ENCODE measurements around the gene ATP6V1D.
"Not testable (repeated sequence)": the region's sequence is repeated elsewhere in the genome, so short reads cannot be mapped to it uniquely, and the experiment has no call there.

ATP6V1D gene

DNA sequence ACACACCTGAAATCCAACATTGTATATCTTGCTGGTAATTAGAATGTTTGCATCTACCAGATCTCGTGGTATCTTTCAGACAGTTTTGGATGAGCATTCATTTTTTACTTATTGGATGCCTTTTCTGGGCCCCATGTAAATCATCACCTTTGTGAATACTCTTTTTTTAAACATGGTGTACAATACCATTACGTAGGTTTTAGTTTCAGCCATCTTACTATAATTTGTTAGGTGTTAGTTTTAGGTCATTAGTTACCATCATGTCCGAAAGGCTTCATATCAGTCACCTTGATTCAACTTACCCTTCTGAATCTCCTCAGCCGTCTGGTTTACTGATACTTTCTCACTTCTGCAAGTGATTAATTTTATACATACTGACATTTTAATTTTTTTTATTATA lies 5.9 kb upstream of the ATP6V1D start:
- no peak for DNase-seq

DNA sequence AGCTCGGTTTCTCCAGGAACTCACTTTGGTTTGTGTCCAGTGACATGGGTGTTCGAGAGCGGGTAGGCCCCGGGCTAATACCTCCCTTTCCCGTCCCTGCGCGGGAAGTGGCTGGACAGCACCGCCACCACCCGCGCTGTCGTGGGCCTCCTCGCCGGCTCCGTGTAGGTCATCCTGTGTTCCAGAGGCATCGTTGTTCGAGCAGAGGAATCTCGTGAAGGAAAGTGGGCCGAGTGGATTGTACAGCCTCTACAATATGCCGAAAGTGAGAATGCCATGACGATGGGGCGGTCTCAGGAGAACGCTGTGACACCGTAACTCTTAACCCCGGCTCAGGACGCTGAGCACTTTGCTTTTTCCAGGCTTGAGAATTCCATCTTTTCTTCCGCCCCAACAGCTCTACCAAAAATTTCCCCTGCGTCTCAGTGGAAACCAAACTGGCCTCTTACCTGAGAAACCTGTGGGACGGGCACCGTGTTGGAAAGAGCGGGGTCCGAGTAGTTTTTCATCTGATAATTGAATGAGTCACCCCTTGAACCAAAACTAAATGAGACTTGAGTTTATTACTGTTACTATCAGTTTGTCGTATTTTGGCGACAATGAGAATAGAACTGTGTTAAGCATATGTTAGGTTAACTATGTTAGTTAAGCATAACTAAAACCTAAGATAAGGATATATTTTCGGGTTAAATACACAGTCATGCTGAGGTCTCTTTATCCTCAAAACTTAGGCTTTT lies 1.0 kb upstream of the ATP6V1D start:
- DNase-seq: no peak

DNA sequence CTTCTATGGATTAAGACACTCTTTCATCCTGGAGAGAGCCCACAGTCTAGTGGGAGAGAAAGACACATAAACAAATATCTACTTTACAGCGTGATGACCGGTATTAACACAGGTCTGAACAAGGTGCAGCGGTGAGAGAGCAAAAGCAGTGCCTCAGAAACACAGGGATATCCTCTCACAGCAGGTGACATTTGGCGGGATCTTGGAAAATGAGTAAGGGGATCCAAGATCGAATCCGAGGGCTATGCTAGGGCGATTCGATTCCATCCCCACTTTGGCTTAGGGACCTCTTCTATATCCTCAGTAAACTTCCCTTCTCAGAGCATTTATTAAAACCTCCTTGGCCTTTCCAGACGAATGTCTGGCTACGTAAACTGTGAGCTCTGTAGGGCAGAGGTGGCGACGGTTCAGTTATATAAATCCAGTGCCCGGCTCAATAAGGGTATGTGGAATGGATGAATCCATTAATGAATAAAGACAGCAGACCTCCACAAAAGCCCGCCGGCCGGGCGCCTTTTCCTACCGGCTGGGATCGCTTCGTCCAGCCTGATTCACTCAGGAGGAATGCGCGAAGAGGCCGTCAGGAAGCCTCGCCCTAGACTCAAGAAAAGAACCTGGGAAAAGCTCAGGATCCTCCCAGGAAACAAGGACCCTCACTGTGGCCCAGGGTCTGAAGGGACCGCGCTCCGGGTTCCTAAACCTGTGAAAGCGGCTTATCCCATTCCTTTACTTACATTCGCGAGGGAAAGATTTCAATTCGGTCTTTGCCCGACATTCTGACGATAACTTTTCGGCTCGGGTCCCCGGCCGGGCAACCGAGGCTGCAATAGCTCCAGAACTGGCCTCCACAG lies 455 bp downstream of the ATP6V1D start:
- DNase-seq: no peak

DNA sequence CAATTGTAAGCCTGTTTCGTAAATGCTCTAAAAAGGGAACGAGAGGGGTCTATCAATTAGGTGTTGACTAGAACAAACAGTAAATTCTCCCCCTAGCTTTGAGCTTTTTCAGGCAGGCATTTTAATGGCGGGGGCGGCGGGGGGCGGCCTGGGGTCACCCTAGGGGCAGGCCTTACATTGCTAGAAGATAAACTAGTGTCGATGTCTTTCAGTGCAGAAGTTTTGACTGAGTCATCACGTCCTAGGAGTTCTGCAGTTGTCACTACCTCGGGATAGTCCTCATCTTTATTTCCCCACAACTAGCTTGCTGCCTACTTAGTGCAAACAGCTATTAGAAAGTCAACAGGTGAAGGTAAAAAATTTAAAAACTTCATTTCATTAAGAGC lies 1.6 kb downstream of the ATP6V1D start:
- no peak for DNase-seq

DNA sequence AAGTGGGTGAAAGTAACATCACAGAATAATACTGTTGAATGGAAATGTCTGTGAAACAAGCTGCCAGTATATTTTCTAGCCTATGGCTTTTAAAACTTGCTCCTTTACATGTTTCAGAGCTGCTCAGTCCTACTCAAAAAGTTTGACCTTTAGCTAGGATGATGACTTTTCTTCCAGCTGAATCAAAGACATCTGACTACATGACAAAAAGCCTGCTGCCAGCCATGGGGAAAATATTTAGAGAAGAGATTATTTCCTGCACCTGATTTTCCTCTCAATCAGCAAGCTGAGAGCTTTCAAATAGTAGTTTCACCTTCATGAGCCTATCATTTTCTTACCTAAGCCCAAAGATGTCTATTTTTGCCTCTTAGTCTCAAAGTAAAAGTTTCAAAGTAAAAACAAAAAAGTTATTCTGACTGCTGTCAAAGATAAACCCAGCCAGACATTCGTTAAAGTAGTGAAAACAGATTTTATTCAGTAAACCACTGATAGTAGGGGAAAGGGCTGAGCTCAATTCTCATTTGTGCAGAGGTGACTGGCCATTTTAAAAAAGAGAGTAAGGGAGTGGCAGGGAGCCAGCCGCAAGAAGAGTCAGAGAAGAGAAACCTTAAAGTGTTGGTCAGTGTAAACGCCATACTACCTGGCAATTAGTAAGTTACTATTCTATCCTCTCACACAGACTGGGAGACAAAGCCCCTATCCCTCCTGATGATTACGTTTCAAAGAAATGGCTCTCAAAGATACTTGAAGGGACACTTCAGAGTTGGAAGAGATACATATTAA lies 2.2 kb downstream of the ATP6V1D start:
- DNase-seq: no peak

DNA sequence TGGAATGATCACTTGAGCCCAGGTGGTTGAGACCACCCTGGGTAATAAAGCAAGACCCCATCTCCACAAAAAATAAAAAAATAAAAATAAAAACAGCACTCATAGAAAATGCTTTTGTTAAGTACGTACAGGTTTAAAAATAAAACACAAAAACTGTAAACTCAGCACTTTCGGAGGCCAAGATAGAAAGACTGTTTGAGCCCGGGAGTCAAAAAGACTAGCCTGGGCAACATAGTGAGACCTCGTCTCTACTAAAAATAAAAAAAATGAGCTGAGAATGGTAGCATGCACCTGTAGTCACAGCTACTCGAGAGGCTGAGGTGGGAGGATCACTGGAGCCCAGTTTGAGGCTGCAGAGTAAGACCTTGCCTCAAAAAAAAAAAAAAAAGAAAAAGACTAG lies 7.5 kb downstream of the ATP6V1D start:
- no peak for DNase-seq

DNA sequence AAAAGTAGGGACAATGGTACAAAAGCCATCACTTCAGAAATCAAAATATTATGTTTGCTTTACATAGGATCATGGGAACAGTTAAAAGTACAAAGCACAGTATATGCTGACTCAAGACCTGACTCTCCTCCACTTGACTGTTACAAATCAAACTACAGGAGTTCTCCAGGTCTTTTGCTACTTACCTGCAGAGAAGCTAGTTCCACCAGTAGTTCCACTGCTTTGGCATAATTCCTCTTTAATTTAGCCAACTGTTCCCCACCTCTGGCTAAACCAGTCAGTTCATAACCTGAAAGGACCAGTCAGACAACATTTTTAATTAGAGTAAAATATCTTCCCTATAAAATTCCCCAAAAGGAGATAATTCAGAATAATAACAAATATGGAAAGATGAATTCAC lies 14.0 kb downstream of the ATP6V1D start:
- no peak for DNase-seq

DNA sequence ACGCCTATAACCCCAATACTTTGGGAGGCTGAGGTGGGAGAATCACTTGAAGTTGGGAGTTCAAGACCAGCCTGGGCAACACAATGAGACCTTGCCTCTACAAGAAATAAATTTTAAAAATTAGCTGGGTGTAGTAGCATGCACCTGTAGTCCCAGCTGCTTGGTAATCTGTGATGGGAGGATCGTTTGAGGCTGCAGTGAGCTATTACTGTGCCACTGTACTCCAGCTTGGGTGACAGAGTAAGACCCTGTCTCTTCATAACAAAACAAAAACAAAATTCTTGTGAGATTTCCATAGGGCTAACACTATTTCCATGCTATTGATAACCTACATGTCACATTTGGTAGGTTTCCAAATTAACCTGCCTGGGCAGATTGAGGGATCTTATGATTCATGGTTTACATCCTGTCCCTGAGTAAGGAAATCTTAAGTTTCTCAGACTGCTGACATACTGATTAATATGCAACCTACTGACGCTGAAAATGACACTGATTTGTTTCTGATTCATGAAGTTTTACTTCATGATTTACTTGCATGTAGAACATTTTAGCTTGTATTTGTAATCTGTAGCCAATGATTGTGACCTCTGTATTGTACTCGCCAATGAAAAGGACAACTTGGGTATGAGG lies 15.9 kb downstream of the ATP6V1D start:
- no peak for DNase-seq

DNA sequence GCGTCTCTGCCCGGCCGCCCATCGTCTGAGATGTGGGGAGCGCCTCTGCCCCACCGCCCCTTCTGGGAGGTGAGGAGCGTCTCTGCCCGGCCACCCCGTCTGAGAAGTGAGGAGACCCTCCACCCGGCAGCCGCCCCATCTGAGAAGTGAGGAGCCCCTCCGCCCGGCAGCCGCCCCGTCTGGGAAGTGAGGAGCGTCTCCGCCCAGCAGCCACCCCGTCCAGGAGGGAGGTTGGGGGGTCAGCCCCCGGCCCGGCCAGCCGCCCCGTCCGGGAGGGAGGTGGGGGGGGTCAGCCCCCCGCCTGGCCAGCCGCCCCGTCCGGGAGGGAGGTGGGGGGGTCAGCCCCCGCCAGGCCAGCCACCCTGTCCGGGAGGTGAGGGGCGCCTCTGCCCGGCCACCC lies 18.4 kb downstream of the ATP6V1D start:
- DNase-seq: not testable (repeated sequence)

DNA sequence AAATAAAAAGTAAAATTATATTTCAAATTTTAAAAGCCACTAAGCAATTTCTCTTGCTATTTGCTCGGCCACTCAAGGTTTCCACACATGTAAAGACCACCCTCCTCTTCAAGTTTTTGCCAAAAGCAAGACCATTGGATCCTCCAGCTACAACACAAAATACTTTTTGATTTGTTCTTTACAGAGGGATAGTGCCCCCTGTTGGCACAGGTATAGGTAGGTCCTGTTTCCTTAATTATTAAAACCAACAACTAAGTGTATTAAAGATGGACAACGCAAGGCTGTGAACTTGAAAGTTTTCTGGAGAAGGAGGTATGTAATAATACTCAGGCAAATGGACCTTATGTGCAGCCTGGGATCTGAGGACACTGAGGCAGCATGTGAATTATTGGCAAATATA lies 23.8 kb downstream of the ATP6V1D start:
- peak in 1 of 2 donors; percentile 26 for DNase-seq

DNA sequence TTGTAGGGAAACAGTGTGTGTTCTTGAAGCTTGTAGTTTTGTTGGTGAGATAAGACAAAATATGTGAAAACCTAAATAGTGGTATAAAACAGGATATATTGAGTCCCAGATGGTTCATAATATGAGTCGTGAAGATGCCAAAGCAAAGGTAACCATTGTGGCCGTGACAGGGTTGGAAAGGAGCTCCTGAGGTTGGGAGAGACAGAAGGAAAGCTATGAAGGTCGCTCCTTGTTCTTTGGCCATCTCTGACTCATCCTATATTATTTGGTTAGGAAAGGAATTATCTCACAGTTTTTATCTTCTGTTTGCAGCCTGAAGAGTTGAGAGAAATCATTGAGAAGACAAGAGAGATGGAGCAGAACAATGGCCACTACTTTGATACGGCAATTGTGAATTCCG lies 27.1 kb downstream of the ATP6V1D start:
- DNase-seq: no peak

DNA sequence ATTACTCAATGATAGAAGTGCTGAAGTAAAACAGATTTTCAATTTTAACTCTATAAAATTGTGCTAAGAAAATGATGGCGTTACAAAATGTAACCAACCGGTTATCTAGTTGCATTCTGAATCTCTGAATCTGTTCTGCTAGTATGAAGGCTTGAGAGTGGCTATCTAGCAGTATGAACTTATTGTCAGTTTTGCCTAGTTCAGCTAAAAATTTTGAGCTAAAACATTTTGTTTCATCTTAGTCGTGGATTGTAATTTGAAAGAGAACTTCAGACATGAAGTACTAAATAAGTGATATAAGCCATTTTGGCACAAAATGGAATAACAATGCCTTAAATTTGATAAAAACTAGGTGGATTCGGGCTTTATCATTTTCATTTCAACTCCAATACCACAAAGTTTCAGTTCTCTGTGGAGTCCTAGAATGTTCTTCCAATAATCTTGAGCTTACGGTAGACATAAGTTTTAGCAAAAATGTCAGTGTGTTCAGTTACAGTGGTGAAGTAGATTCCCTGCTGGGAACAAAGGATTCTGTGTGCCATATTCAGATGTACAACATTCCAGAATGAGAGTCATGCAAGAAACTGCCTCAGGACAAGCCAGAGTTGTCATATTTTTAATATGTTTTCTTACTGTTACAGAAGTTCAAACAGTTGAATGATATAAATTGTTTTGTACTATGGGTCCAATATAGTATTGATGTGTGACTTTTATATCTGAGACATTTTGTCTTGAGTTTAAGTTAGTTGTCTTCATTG lies 28.1 kb downstream of the ATP6V1D start:
- no peak for DNase-seq

DNA sequence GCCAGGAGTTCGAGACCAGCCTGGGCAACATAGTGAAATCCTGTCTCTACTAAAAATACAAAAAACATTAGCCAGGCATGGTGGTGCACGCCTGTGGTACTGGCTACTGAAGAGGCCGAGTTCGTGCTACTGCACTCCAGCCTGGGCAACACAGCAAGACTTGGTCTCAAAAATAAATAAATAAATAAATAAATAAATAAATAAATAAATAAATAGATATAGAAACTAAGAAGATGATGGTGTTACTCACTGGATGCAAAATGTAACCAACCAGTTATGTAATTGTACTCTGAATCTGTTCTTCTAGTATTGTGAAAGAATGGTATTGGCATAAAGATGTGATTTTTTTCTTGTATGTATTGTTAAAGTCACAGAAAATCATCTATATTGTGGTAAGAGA lies 29.9 kb downstream of the ATP6V1D start:
- not testable (repeated sequence) for DNase-seq

DNA sequence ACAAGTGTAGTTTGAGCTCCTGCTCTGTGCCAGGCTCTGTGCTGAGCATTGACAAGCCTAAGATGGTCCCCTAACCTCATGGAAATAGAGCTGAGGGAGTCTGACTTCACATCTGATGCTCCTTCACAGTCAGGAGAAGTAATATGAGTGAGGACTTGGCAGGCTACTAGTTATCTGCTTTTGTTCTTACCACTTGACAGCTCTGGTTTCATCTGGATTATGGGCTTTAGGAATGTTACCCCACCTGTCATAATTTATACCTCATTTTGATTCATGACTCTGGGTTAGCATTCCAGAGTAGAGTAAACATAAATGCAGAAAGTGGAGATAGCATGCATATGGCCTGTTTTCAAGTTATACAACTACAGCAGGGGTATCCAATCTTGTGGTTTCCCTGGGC lies 40.5 kb downstream of the ATP6V1D start:
- DNase-seq: no peak

DNA sequence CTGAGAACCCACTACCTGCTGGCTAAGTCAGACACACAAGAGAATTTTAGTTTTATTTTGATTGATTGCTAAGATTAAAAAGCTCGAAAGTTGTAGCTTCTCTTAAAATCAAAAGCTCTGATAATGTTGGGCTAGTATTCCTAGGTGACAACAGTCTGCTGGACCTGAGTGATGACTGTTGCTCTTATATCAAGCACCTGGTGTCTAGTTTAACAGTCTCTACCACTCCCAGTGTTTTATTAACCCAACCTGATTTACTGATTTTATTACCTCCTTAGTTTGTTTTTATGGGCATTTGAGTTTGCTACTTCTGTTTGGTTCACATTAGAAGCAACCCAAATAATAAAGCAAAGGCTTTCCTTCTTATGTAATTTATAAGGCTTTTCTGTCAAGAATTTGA lies 41.8 kb downstream of the ATP6V1D start:
- no peak for DNase-seq

DNA sequence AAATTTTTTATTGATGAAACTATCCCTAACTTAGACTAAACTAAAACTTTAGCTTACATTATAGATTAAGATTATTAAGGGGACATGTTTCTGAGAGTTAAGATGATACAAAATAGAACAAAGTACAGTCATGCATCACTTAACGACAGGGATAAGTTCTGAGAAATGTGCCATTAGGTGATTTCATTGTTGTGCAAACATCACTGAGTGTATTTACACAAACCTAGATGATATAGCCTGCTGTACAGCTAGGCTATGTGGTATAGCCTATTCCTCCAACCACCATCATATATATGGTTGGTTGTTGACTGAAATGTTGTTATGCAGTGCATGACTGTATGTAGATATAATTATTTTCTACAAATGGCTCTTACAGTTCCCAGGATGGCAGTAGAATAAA lies 46.5 kb downstream of the ATP6V1D start:
- DNase-seq: no peak

DNA sequence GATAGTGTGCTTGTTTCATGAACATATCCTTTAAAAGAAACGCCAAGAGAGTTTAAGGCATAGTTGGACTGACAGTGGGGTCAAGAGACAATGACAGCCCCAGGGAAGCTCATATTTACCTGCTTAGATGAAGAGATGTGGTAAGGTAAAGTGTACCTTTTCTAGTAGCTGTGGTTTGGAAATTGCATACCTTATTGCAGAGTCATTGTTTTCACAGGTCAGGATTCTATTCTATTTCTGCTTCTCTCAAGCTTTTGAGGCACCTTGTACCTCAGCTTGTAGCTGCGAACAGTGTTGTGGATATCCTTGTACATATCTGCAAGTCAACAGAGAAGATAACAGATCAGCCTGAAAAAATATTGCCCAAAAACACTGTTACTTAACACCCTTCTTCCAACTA lies 47.7 kb downstream of the ATP6V1D start:
- DNase-seq: no peak

Data from stimulated activated CD4-positive, alpha-beta T cell treated with anti-CD3 and anti-CD28 coated beads, Interleukin-2, amount 100 ng/mL, for 24 hours (primary cell).